ENCODE measurements around the gene TXNL4A. TPM values are rescaled to one million over a fixed set of nuclear protein-coding genes. Genes with fewer than 3 reads are reported as not detected.

Gene TXNL4A
- total RNA-seq, 6 experiments from 2014 or later: 18.5 to 53.9 (median 37.8) TPM

- intact Hi-C loops (cut with DNase I): no loop called here
- Histone ChIP-seq H3K4me1 (peaks cover 0 to 8% (median 2%) of the 10 kb centered on the region in 4 donors), H3K27ac (no peak overlapping the region), H3K27me3 (no peaks in the 10 kb centered on the region), H3K4me3 (no peak overlapping the region), H3K36me3 (peaks cover 0 to 41% (median 13%) of the 10 kb centered on the region in 4 donors), H3K9me3 (no peaks in the 10 kb centered on the region)
- 83% methylated on average over 10 of the region's 12 CpGs for WGBS (ENCODE audit: insufficient coverage, low coverage, low lambda C conversion rate, missing lambda C conversion rate)
- DNase-seq (peak in 1 of 3 donors; percentile 27), ATAC-seq (no peak)
- TF ChIP-seq POLR2A (IDR thresholded peaks at IDR 0.05): no peak
- no peak for TF ChIP-seq CTCF (IDR thresholded peaks at IDR 0.05)
Observed at GRCh38 chr18:79970419-79971133, 17.8 kb downstream of the TXNL4A start.

GRCh38 chr18:79965119-79965902 is 23.1 kb downstream of the TXNL4A start:
- intact Hi-C loops (cut with DNase I): no loop called here
- Histone ChIP-seq H3K4me1 (peaks cover 0 to 10% (median 3%) of the 10 kb centered on the region in 4 donors), H3K27ac (peak overlapping the region; percentile 70 to 76 (median 75)), H3K4me3 (peak overlapping the region; percentile 58 to 74 (median 61)), H3K36me3 (peaks cover 0 to 19% (median 3%) of the 10 kb centered on the region in 4 donors), H3K27me3 (no peaks in the 10 kb centered on the region), H3K9me3 (no peaks in the 10 kb centered on the region)
- WGBS (ENCODE audit: insufficient coverage, low coverage, low lambda C conversion rate, missing lambda C conversion rate): under 1% methylated on average over 16 of the region's 24 CpGs
- TF ChIP-seq CTCF (IDR thresholded peaks at IDR 0.05) (no peak), POLR2A (IDR thresholded peaks at IDR 0.05) (no peak)
- peak; percentile 56 to 64 (median 63) for DNase-seq
- ATAC-seq: peak; percentile 57 to 69 (median 66)

- H3K4me3 ChIP-seq: peak within 1 kb of the TSS; percentile 58 to 74 (median 61)
- peaks cover 0 to 14% (median 0%) of the 10 kb centered on the region in 4 donors for H3K36me3 ChIP-seq
- H3K27me3 ChIP-seq: no peaks in the 10 kb centered on the region
- peak; percentile 56 for TF ChIP-seq POLR2A (IDR thresholded peaks at IDR 0.05)
- TF ChIP-seq CTCF (IDR thresholded peaks at IDR 0.05): peak; percentile 29 to 56 (median 42)
- ATAC-seq: peak; percentile 90 to 98 (median 96)
- H3K9me3 ChIP-seq: no peaks in the 10 kb centered on the region
- intact Hi-C loops (cut with DNase I): no loop called here
- H3K27ac ChIP-seq: peak within 1 kb of the TSS; percentile 70 to 76 (median 75)
- 0% methylated on average over 2 of the region's 73 CpGs for WGBS (ENCODE audit: insufficient coverage, low coverage, low lambda C conversion rate, missing lambda C conversion rate)
- H3K4me1 ChIP-seq: peaks cover 0 to 10% (median 3%) of the 10 kb centered on the region in 4 donors
- DNase-seq: peak; percentile 86 to 87 (median 86)
Observed at GRCh38 chr18:79964330-79965118, 23.8 kb downstream of the TXNL4A start, which contains the start of gene HSBP1L1. HSBP1L1 (plus strand) TSS chr18:79964643; CDS start chr18:79964736, 93 bp downstream.

- peaks cover 0 to 14% (median 0%) of the 10 kb centered on the region in 4 donors for H3K36me3 ChIP-seq
- peaks cover 0 to 10% (median 3%) of the 10 kb centered on the region in 4 donors for H3K4me1 ChIP-seq
- intact Hi-C loops (cut with DNase I): no loop called here
- peak overlapping the region; percentile 70 to 76 (median 75) for H3K27ac ChIP-seq
- no peaks in the 10 kb centered on the region for H3K27me3 ChIP-seq
- DNase-seq: peak in 1 of 3 donors; percentile 46
- no peak for TF ChIP-seq CTCF (IDR thresholded peaks at IDR 0.05)
- no peak for TF ChIP-seq POLR2A (IDR thresholded peaks at IDR 0.05)
- peak overlapping the region; percentile 58 to 74 (median 61) for H3K4me3 ChIP-seq
- no peaks in the 10 kb centered on the region for H3K9me3 ChIP-seq
- ATAC-seq: no peak
- 90% methylated on average over 2 of the region's 30 CpGs for WGBS (ENCODE audit: insufficient coverage, low coverage, low lambda C conversion rate, missing lambda C conversion rate)
Observed at GRCh38 chr18:79963658-79964329, 24.6 kb downstream of the TXNL4A start.

Measured in right lobe of liver (tissue), 6 donors.